GM12878 (cell line): ENCODE measurements around the gene WASF2. TPM values are rescaled to one million over a fixed set of nuclear protein-coding genes. Genes with fewer than 3 reads are reported as not detected.

Experiments used
- ATAC-seq: fragments of 200-7000 bp; cut with Tn5 transposase; 3 replicates; pipeline ENCODE4 v1.9.1; 2020; ENCODE audit warnings: mild to moderate bottlenecking, moderate library complexity
- BruUV-seq: library from RNA; stranded (reverse); fragments of 400-500 nt; replicated peaks from 2 replicates; lab custom pipeline; 2021; lab: Mats Ljungman, UMichigan
- CTCF ChIA-PET: fragments of 300-600 bp; sonication (Branson Sonifier 250); formaldehyde crosslinking; extraction: SDS; loops from one replicate; lab custom pipeline; 2021; ENCODE audit warnings: inconsistent platforms; lab: Yijun Ruan, JAX
- POLR2A ChIA-PET: fragments of 350-600 bp; formaldehyde crosslinking; extraction: SDS; loops from one replicate; lab custom pipeline; 2021; ENCODE audit warnings: inconsistent platforms; lab: Charles Lee
- RAD21 ChIA-PET: fragments of 300-600 bp; sonication (Branson Sonifier 250); formaldehyde crosslinking; loops from one replicate; lab custom pipeline; 2023; ENCODE audit warnings: antibody characterized with exemption; ENCODE audit not compliant: unreplicated experiment; lab: Charles Lee
- SMC1A ChIA-PET: fragments of 300-600 bp; sonication (Branson Sonifier 250); formaldehyde crosslinking; loops from one replicate; lab custom pipeline; 2023; ENCODE audit not compliant: unreplicated experiment, uncharacterized antibody; lab: Charles Lee
- DNase-seq: peaks from one replicate; pipeline ENCODE4 v3.0.0-alpha.2; 2011; ENCODE audit warnings: low read depth, low spot score
- FAIRE-seq: peaks from 3 replicates; lab custom pipeline; 2011; peaks lifted over from hg19 to GRCh38; lab: Jason Lieb, UNC
- H2AFZ ChIP-seq: 2 replicates; pipeline ENCODE4 v1.6.0; 2011; ENCODE audit warnings: low read depth, low read length, control low read depth; ENCODE audit not compliant: control insufficient read depth
- H3K27ac ChIP-seq: 2 replicates; pipeline ENCODE4 v1.5.1; 2011; ENCODE audit warnings: control low read depth; ENCODE audit not compliant: control insufficient read depth, insufficient read depth
- H3K27me3 ChIP-seq, 2 experiments: replicated peaks in 1 of 2; 2 replicates each; pipeline versions ENCODE4 v1.6.0 to v1.6.1; 2011; ENCODE audit warnings: low read length in 1 of 2; ENCODE audit not compliant: control insufficient read depth in 2 of 2, insufficient read depth in 2 of 2
- H3K36me3 ChIP-seq, 2 experiments: 2 replicates each; pipeline ENCODE4 v1.5.1; 2011; ENCODE audit warnings: low read length in 1 of 2; ENCODE audit not compliant: control insufficient read depth in 2 of 2, insufficient read depth in 2 of 2
- H3K4me1 ChIP-seq: 2 replicates; pipeline ENCODE4 v1.6.1; 2011; ENCODE audit warnings: mild to moderate bottlenecking, low read length, moderate library complexity, mixed read lengths; ENCODE audit not compliant: control insufficient read depth, insufficient read depth
- H3K4me2 ChIP-seq: 2 replicates; pipeline ENCODE4 v1.6.0; 2011; ENCODE audit warnings: control low read depth; ENCODE audit not compliant: control insufficient read depth, insufficient read depth
- H3K4me3 ChIP-seq: fragments of 200-600 bp; sonication (generic); 2 replicates; pipeline ENCODE4 v1.5.1; 2016
- H3K79me2 ChIP-seq: 2 replicates; pipeline ENCODE4 v1.6.0; 2011; ENCODE audit warnings: low read length; ENCODE audit not compliant: control insufficient read depth, insufficient read depth
- H3K9ac ChIP-seq: 2 replicates; pipeline ENCODE4 v1.8.0; 2011; ENCODE audit warnings: low read length, control low read depth, mixed read lengths; ENCODE audit not compliant: control insufficient read depth, insufficient read depth
- H3K9me3 ChIP-seq: replicated peaks from 3 replicates; pipeline ENCODE4 v1.5.1; 2011; ENCODE audit warnings: mild to moderate bottlenecking, low read length; ENCODE audit not compliant: control insufficient read depth, insufficient read depth
- H4K20me1 ChIP-seq: 2 replicates; pipeline ENCODE4 v1.6.0; 2011; ENCODE audit not compliant: control insufficient read depth, insufficient read depth
- BACH1 ChIP-seq: fragments of 450-650 bp; IDR thresholded peaks from 2 replicates; pipeline ENCODE4 v1.6.1; 2017; ENCODE audit warnings: mild to moderate bottlenecking, borderline replicate concordance
- BCLAF1 ChIP-seq: fragments of 450-650 bp; IDR thresholded peaks from 2 replicates; pipeline ENCODE4 v1.6.1; 2017; ENCODE audit warnings: antibody characterized with exemption, mild to moderate bottlenecking, moderate library complexity
- CREB1 ChIP-seq: IDR thresholded peaks from 2 replicates; pipeline ENCODE4 v1.6.1; 2012; ENCODE audit warnings: low read depth, mild to moderate bottlenecking, inconsistent platforms
- ELK1 ChIP-seq: IDR thresholded peaks from 2 replicates; pipeline ENCODE4 v1.6.1; 2012; ENCODE audit warnings: low read depth, low read length, improper control_type of control experiment
- HDGF ChIP-seq: fragments of 450-650 bp; IDR thresholded peaks from 2 replicates; pipeline ENCODE4 v1.6.1; 2016; ENCODE audit warnings: antibody characterized with exemption
- IRF5 ChIP-seq: fragments of 450-650 bp; IDR thresholded peaks from 2 replicates; pipeline ENCODE4 v1.6.1; 2017; ENCODE audit warnings: borderline replicate concordance
- JUND ChIP-seq: IDR thresholded peaks from 2 replicates; pipeline ENCODE4 v1.6.1; 2012; ENCODE audit warnings: low read depth, mild to moderate bottlenecking, low read length, improper control_type of control experiment, moderate library complexity
- NR2C2 ChIP-seq: IDR thresholded peaks from 2 replicates; pipeline ENCODE4 v1.6.1; 2011; ENCODE audit warnings: borderline replicate concordance, low read depth; ENCODE audit not compliant: control insufficient read depth, insufficient read length
- POLR2A ChIP-seq: IDR thresholded peaks from 2 replicates; pipeline ENCODE4 v1.6.1; 2011; ENCODE audit warnings: low read depth, mild to moderate bottlenecking, low read length
- RELA ChIP-seq: fragments of 450-650 bp; IDR thresholded peaks from 2 replicates; pipeline ENCODE4 v1.8.0; 2014; ENCODE audit warnings: borderline replicate concordance; ENCODE audit not compliant: partially characterized antibody
- STAT3 ChIP-seq: IDR thresholded peaks from 2 replicates; pipeline ENCODE4 v1.6.1; 2011; ENCODE audit warnings: low read depth, low read length, improper control_type of control experiment
- YY1 ChIP-seq: IDR thresholded peaks from 2 replicates; pipeline ENCODE4 v1.6.1; 2011; ENCODE audit warnings: low read depth, mild to moderate bottlenecking, low read length
- WGBS: methylation state at CpG from one replicate; pipeline ENCODE4 v1.1.6; 2016; ENCODE audit warnings: low lambda C conversion rate; ENCODE audit not compliant: insufficient replicate concordance, insufficient coverage; ENCODE audit errors: missing lambda C conversion rate; 5-methylcytosine and 5-hydroxymethylcytosine counted together
- in situ Hi-C: fragments of 300-500 bp; cut with MboI; formaldehyde crosslinking; loops from 9 replicates; pipeline ENCODE4 v1.14.3; 2018; ENCODE audit warnings: mixed read lengths
- intact Hi-C: fragments of 100-400 bp; cut with micrococcal nuclease; formaldehyde crosslinking; loops from one replicate; pipeline ENCODE4 v1.14.2; 2022; ENCODE audit not compliant: unreplicated experiment
- polyA plus RNA-seq, 11 experiments: library from polyadenylated mRNA; depleted of rRNA in 4 of 11; unstranded in 6 of 11; stranded (reverse) in 5 of 11; fragments of >200 nt; fragmentation: Nextera tagmentation in 4 of 11; fragmentation: Illumina TruSeq in 1 of 11; extraction: Ambion mirVana in 4 of 11; extraction: Trizol in 1 of 11; gene quantifications; 1 replicate in 1 of 11; 2 replicates in 10 of 11; pipeline versions ENCODE4 v1.2.1 to v1.2.3, GENCODE V29; 2011 to 2016; ENCODE audit warnings: inconsistent platforms in 2 of 11, missing spikeins in 2 of 11, low read depth in 1 of 11
- total RNA-seq, 4 experiments: library from RNA; depleted of rRNA in 3 of 4; stranded (reverse); fragments of >200 nt in 3 of 4; fragmentation: Illumina TruSeq in 1 of 4; extraction: Trizol in 1 of 4; gene quantifications; 2 replicates each; pipeline versions ENCODE4 v1.2.1 to v1.2.3, GENCODE V29; 2013 to 2021
- TF ChIP-seq, protein P1 (sequence below): fragments of 450-650 bp; IDR thresholded peaks from 2 replicates; pipeline ENCODE4 v1.6.1; 2018; ENCODE audit warnings: borderline replicate concordance, mild to moderate bottlenecking; ENCODE audit not compliant: partially characterized antibody
- TF ChIP-seq, protein P2 (sequence below): fragments of 450-650 bp; IDR thresholded peaks from 2 replicates; pipeline ENCODE4 v1.6.1; 2016; ENCODE audit warnings: mild to moderate bottlenecking

WASF2 gene
- total and polyA plus RNA-seq, 10 of the 15 experiments (the other 5 are each of a cell fraction or from before 2014, with no cell fraction given), result 7.0 to 111 (median 37.1) TPM

DNA sequence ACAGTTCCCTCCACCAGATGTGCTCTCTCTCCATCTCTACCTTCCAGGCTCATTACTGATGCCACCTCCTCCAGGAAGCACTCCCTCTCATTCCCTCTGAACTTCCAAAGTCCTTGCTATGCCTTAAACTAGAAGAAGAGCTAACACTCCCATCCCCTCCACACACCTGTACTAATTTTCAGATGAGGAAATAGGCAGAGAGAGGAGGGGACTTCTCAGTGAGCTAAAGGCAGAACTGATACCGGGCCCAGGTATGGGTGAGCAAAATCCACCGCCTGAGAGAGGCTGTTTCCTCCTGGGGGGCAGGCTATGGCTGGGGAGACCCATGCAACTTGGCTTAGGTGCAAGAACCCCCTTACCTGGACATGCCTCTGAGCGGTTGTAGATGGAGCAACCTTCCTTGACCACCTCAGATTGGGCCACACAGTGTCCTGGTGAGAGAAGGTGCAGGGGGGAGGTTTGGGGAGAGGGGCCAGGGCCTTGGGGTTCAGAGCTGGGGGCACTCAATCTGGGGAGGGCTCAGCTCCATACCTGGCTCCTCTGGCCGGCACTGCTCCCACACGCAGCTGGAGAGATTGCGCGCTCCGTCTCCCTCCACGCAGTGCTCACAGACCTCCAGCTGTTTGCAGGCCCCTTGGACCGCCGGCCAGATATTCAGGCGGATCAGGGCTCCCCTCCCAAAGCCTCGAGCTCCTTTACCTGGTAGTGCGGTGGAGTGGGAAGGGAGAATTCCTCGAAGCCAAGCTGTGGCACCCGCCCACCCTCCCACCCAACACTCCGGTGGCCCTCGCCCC is 107.8 kb downstream of the WASF2 start:
- SMC1A ChIA-PET, result no interaction called here
- H3K4me2 ChIP-seq, result no peak overlapping the region
- H3K79me2 ChIP-seq, result no peaks in the 10 kb centered on the region
- no peaks in the 10 kb centered on the region for H3K9me3 ChIP-seq
- no peak overlapping the region for H3K9ac ChIP-seq
- H3K4me3 ChIP-seq, result no peak overlapping the region
- no peak for DNase-seq
- no peak; the same call in 2 of the 3 replicates for ATAC-seq
- POLR2A ChIA-PET, result no interaction called here
- no peaks in the 10 kb centered on the region for H4K20me1 ChIP-seq
- CTCF ChIA-PET, result interaction anchor here (0.6 to 1.8 kb wide), 10 partner anchors 13 to 86 kb away, joined by 3 to 9 read pairs (median 4); partner anchors contain the start of gene MAP3K6
- peaks cover 0 to 2% of the 10 kb centered on the region in 2 experiments; a peak in 2 of 4 replicates for H3K27me3 ChIP-seq
- in situ Hi-C loops, result no loop called here
- 54% methylated on average over 18 of the region's 18 CpGs for WGBS
- H3K36me3 ChIP-seq, result no peaks in the 10 kb centered on the region
- H3K4me1 ChIP-seq, result no peaks in the 10 kb centered on the region; the same call in 1 of the 2 replicates
- H2AFZ ChIP-seq, result no peak overlapping the region
- H3K27ac ChIP-seq, result no peak overlapping the region
- intact Hi-C loops, result no loop called here
- no peak for FAIRE-seq
- BruUV-seq, result no TSS peak
- RAD21 ChIA-PET, result interaction anchor here (1.2 to 1.5 kb wide), 3 partner anchors 17 to 40 kb away, joined by 3 to 5 read pairs (median 3); partner anchors contain the start of gene SYTL1
- TF ChIP-seq ELK1 (no peak), HDGF (no peak), RELA (no peak), YY1 (no peak), NR2C2 (no peak), BCLAF1 (no peak), IRF5 (no peak), CREB1 (no peak), POLR2A (no peak), STAT3 (no peak), JUND (no peak), BACH1 (no peak)
- TF ChIP-seq, protein P1, sequence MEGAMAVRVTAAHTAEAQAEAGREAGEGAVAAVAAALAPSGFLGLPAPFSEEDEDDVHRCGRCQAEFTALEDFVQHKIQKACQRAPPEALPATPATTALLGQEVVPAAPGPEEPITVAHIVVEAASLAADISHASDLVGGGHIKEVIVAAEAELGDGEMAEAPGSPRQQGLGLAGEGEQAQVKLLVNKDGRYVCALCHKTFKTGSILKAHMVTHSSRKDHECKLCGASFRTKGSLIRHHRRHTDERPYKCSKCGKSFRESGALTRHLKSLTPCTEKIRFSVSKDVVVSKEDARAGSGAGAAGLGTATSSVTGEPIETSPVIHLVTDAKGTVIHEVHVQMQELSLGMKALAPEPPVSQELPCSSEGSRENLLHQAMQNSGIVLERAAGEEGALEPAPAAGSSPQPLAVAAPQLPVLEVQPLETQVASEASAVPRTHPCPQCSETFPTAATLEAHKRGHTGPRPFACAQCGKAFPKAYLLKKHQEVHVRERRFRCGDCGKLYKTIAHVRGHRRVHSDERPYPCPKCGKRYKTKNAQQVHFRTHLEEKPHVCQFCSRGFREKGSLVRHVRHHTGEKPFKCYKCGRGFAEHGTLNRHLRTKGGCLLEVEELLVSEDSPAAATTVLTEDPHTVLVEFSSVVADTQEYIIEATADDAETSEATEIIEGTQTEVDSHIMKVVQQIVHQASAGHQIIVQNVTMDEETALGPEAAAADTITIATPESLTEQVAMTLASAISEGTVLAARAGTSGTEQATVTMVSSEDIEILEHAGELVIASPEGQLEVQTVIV, result no peak
- TF ChIP-seq, protein P2, sequence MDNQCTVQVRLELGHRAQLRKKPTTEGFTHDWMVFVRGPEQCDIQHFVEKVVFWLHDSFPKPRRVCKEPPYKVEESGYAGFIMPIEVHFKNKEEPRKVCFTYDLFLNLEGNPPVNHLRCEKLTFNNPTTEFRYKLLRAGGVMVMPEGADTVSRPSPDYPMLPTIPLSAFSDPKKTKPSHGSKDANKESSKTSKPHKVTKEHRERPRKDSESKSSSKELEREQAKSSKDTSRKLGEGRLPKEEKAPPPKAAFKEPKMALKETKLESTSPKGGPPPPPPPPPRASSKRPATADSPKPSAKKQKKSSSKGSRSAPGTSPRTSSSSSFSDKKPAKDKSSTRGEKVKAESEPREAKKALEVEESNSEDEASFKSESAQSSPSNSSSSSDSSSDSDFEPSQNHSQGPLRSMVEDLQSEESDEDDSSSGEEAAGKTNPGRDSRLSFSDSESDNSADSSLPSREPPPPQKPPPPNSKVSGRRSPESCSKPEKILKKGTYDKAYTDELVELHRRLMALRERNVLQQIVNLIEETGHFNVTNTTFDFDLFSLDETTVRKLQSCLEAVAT, result no peak
